Neuronal stem cell (in vitro differentiated cells): ENCODE results near the gene AIG1.

Experiments
- DNase-seq: peaks from one replicate; pipeline ENCODE4 v3.0.0-alpha.2; 2013; ENCODE audit warnings: low spot score
- H2AFZ ChIP-seq: one replicate; pipeline ENCODE4 v1.6.1; 2013; ENCODE audit warnings: mild to moderate bottlenecking, low read length, inconsistent platforms
- H2AK5ac ChIP-seq: 2 replicates; pipeline ENCODE4 v1.6.1; 2013; ENCODE audit warnings: low read depth, mild to moderate bottlenecking, inconsistent platforms, low read length, moderate library complexity, mixed read lengths
- H2BK120ac ChIP-seq: 2 replicates; pipeline ENCODE4 v1.6.1; 2013; ENCODE audit warnings: low read depth, mild to moderate bottlenecking, inconsistent platforms, low read length, moderate library complexity, mixed read lengths
- H2BK12ac ChIP-seq: one replicate; pipeline ENCODE4 v1.6.1; 2013; ENCODE audit warnings: low read length, inconsistent platforms
- H2BK15ac ChIP-seq: 2 replicates; pipeline ENCODE4 v1.6.1; 2013; ENCODE audit warnings: mild to moderate bottlenecking, low read length, inconsistent platforms, mixed read lengths
- H2BK5ac ChIP-seq: one replicate; pipeline ENCODE4 v1.6.1; 2013; ENCODE audit warnings: inconsistent platforms, mild to moderate bottlenecking, low read length, moderate library complexity
- H3K14ac ChIP-seq: one replicate; pipeline ENCODE4 v1.6.1; 2013; ENCODE audit warnings: low read length, inconsistent platforms
- H3K18ac ChIP-seq: 2 replicates; pipeline ENCODE4 v1.6.1; 2013; ENCODE audit warnings: low read length, inconsistent platforms
- H3K23ac ChIP-seq: 2 replicates; pipeline ENCODE4 v1.6.1; 2013; ENCODE audit warnings: low read depth, mild to moderate bottlenecking, mixed read lengths, low read length, inconsistent platforms; ENCODE audit not compliant: poor library complexity
- H3K27ac ChIP-seq: replicated peaks from 3 replicates; pipeline ENCODE4 v1.5.1; 2013; ENCODE audit warnings: low read length, inconsistent platforms
- H3K27me3 ChIP-seq, 3 experiments: 2 replicates each; pipeline ENCODE4 v1.6.1; 2013; ENCODE audit warnings: low read length in 3 of 3, mild to moderate bottlenecking in 2 of 3, inconsistent platforms in 1 of 3, low read depth in 1 of 3, mixed read lengths in 1 of 3, moderate library complexity in 1 of 3; ENCODE audit not compliant: control insufficient read depth in 3 of 3, insufficient read depth in 3 of 3
- H3K36me3 ChIP-seq, 2 donors: replicated peaks in 1 of 2; 2 replicates each; pipeline ENCODE4 v1.6.1; 2013; ENCODE audit warnings: low read length in 2 of 2; ENCODE audit not compliant: control insufficient read depth in 2 of 2, insufficient read depth in 2 of 2
- H3K4ac ChIP-seq: 2 replicates; pipeline ENCODE4 v1.6.1; 2013; ENCODE audit warnings: inconsistent platforms, mild to moderate bottlenecking, low read length, moderate library complexity
- H3K4me1 ChIP-seq, 2 donors: 1 replicate in 1 of 2; 2 replicates in 1 of 2; pipeline ENCODE4 v1.6.1; 2013; ENCODE audit warnings: low read length in 2 of 2, low read depth in 1 of 2; ENCODE audit not compliant: control insufficient read depth in 2 of 2, insufficient read depth in 1 of 2
- H3K4me2 ChIP-seq: one replicate; pipeline ENCODE4 v1.6.1; 2013; ENCODE audit warnings: mild to moderate bottlenecking, low read length, inconsistent platforms; ENCODE audit not compliant: insufficient read depth, poor library complexity, severe bottlenecking
- H3K4me3 ChIP-seq, 2 donors: 2 replicates each; pipeline ENCODE4 v1.5.1; 2013; ENCODE audit warnings: low read length in 2 of 2, mild to moderate bottlenecking in 2 of 2, inconsistent platforms in 1 of 2, moderate library complexity in 1 of 2
- H3K79me1 ChIP-seq: one replicate; pipeline ENCODE4 v1.6.1; 2013; ENCODE audit warnings: low read depth, mild to moderate bottlenecking, inconsistent platforms, low read length, moderate library complexity
- H3K9ac ChIP-seq: one replicate; pipeline ENCODE4 v1.6.1; 2013; ENCODE audit warnings: mild to moderate bottlenecking, low read depth, low read length, inconsistent platforms; ENCODE audit not compliant: poor library complexity
- H3K9me3 ChIP-seq, 2 donors: replicated peaks in 1 of 2; 2 replicates each; pipeline versions ENCODE3 to v1.6.1; 2013; ENCODE audit warnings: low read length in 2 of 2, mild to moderate bottlenecking in 2 of 2, inconsistent platforms in 1 of 2, low read depth in 1 of 2, mixed read lengths in 1 of 2, moderate library complexity in 1 of 2; ENCODE audit not compliant: control insufficient read depth in 2 of 2, insufficient read depth in 1 of 2
- H4K8ac ChIP-seq: one replicate; pipeline ENCODE4 v1.6.1; 2013; ENCODE audit warnings: low read depth, mild to moderate bottlenecking, inconsistent platforms, low read length, moderate library complexity
- H4K91ac ChIP-seq: one replicate; pipeline ENCODE4 v1.6.1; 2013; ENCODE audit warnings: low read length, low read depth, mild to moderate bottlenecking, inconsistent platforms; ENCODE audit not compliant: poor library complexity
- WGBS, 2 donors: extraction: QIAGEN DNeasy Blood & Tissue Kit; methylation state at CpG; one replicate each; pipeline ENCODE4 v1.1.7; 2013; ENCODE audit warnings: missing lambda C conversion rate in 2 of 2, mixed read lengths in 1 of 2; ENCODE audit not compliant: insufficient read length in 2 of 2, insufficient replicate concordance in 1 of 2; ENCODE audit errors: extremely low coverage in 2 of 2; 5-methylcytosine and 5-hydroxymethylcytosine counted together

The AIG1 gene

GRCh38 chr6:143157131-143157530 lies 96.4 kb downstream of the AIG1 start:
- Histone ChIP-seq H3K18ac (no peak overlapping the region), H3K4me1 (no peaks in the 10 kb centered on the region), H4K8ac (no peak overlapping the region), H2AFZ (no peak overlapping the region), H3K4me2 (no peak overlapping the region), H3K9ac (no peak overlapping the region), H3K27ac (no peak overlapping the region), H2AK5ac (no peak overlapping the region), H2BK5ac (no peak overlapping the region), H3K4ac (no peak overlapping the region), H4K91ac (no peak overlapping the region), H3K27me3 (no peaks in the 10 kb centered on the region), H2BK12ac (no peak overlapping the region), H2BK15ac (no peak overlapping the region), H3K79me1 (no peaks in the 10 kb centered on the region), H2BK120ac (no peak overlapping the region), H3K14ac (no peak overlapping the region), H3K23ac (no peak overlapping the region), H3K36me3 (no peaks in the 10 kb centered on the region), H3K9me3 (no peaks in the 10 kb centered on the region), H3K4me3 (no peak overlapping the region)
- no peak for DNase-seq
- no CpG with 5 or more reads among the region's 2 CpGs for WGBS, 2 donors

GRCh38 chr6:143158113-143158581 lies 97.5 kb downstream of the AIG1 start:
- Histone ChIP-seq H2AK5ac (no peak overlapping the region), H4K91ac (no peak overlapping the region), H3K27ac (no peak overlapping the region), H3K36me3 (no peaks in the 10 kb centered on the region), H3K4me3 (no peak overlapping the region), H2BK12ac (no peak overlapping the region), H2BK5ac (no peak overlapping the region), H3K4me1 (no peaks in the 10 kb centered on the region), H3K23ac (no peak overlapping the region), H3K14ac (no peak overlapping the region), H3K9me3 (no peaks in the 10 kb centered on the region), H3K27me3 (no peaks in the 10 kb centered on the region), H3K4me2 (no peak overlapping the region), H4K8ac (no peak overlapping the region), H3K79me1 (no peaks in the 10 kb centered on the region), H3K18ac (no peak overlapping the region), H3K4ac (no peak overlapping the region), H2BK15ac (no peak overlapping the region), H2AFZ (no peak overlapping the region), H2BK120ac (no peak overlapping the region), H3K9ac (no peak overlapping the region)
- WGBS, 2 donors: no CpG with 5 or more reads among the region's 3 CpGs
- DNase-seq: no peak

GRCh38 chr6:143159001-143159400 lies 98.3 kb downstream of the AIG1 start:
- Histone ChIP-seq H3K36me3 (no peaks in the 10 kb centered on the region), H3K4ac (no peak overlapping the region), H4K91ac (no peak overlapping the region), H2AFZ (no peak overlapping the region), H3K4me3 (no peak overlapping the region), H3K79me1 (no peaks in the 10 kb centered on the region), H2BK5ac (no peak overlapping the region), H3K4me1 (no peaks in the 10 kb centered on the region), H3K27me3 (no peaks in the 10 kb centered on the region), H2BK120ac (no peak overlapping the region), H3K14ac (no peak overlapping the region), H3K23ac (no peak overlapping the region), H3K27ac (no peak overlapping the region), H4K8ac (no peak overlapping the region), H3K9ac (no peak overlapping the region), H3K4me2 (no peak overlapping the region), H2AK5ac (no peak overlapping the region), H2BK12ac (no peak overlapping the region), H3K18ac (no peak overlapping the region), H3K9me3 (no peaks in the 10 kb centered on the region), H2BK15ac (no peak overlapping the region)
- DNase-seq: no peak
- WGBS, 2 donors: no CpG with 5 or more reads among the region's 1 CpG

- H2BK15ac ChIP-seq: no peak overlapping the region
These were observed 99.3 kb downstream of the AIG1 start for GRCh38 chr6:143160015-143160414.

More at GRCh38 chr6:143160015-143160414, 99.3 kb downstream of the AIG1 start:
- Histone ChIP-seq H3K4me2 (no peak overlapping the region), H3K23ac (no peak overlapping the region), H2AK5ac (no peak overlapping the region), H3K4me1 (no peaks in the 10 kb centered on the region), H3K79me1 (no peaks in the 10 kb centered on the region), H3K27ac (no peak overlapping the region), H3K9me3 (no peaks in the 10 kb centered on the region), H2BK120ac (no peak overlapping the region), H2AFZ (no peak overlapping the region), H4K91ac (no peak overlapping the region), H2BK5ac (no peak overlapping the region), H3K36me3 (no peaks in the 10 kb centered on the region), H3K4ac (no peak overlapping the region), H3K14ac (no peak overlapping the region), H4K8ac (no peak overlapping the region), H3K27me3 (no peaks in the 10 kb centered on the region), H2BK12ac (no peak overlapping the region), H3K9ac (no peak overlapping the region), H3K4me3 (no peak overlapping the region), H3K18ac (no peak overlapping the region)
- DNase-seq: no peak
- WGBS, 2 donors: no CpG with 5 or more reads among the region's 1 CpG
